ENCODE results near the gene CMSS1. TPM values are rescaled to one million over a fixed set of nuclear protein-coding genes. Genes with fewer than 3 reads are reported as not detected.

The CMSS1 gene
- total RNA-seq, 1 experiment from 2014 or later, result 70.6 TPM

- Mint-ChIP-seq H3K4me1 (peaks cover 4% of the 10 kb centered on the region; the same call in 1 of the 2 replicates), H3K4me3 (no peak overlapping the region), H3K9me3 (no peaks in the 10 kb centered on the region), H3K27ac (no peak overlapping the region), H3K27me3 (ENCODE audit: low read depth) (no peaks in the 10 kb centered on the region), H3K36me3 (no peaks in the 10 kb centered on the region)
- TF ChIP-seq NR3C1 (CRISPR knock-in tag; conservative IDR thresholded peaks at IDR 0.05; ENCODE audit: low read depth) (no peak), AFF4 (CRISPR knock-in tag; IDR thresholded peaks at IDR 0.05; ENCODE audit: borderline replicate concordance) (no peak), ZNF671 (CRISPR knock-in tag; IDR thresholded peaks at IDR 0.05) (no peak), FOXP1 (CRISPR knock-in tag; IDR thresholded peaks at IDR 0.05; ENCODE audit: borderline replicate concordance) (no peak), NFATC4 (CRISPR knock-in tag; IDR thresholded peaks at IDR 0.05) (no peak), STAT6 (CRISPR knock-in tag; conservative IDR thresholded peaks at IDR 0.05; ENCODE audit: low read depth) (no peak), ATF6 (CRISPR knock-in tag; IDR thresholded peaks at IDR 0.05) (no peak), JAZF1 (CRISPR knock-in tag; IDR thresholded peaks at IDR 0.05) (no peak), ZSCAN18 (CRISPR knock-in tag; IDR thresholded peaks at IDR 0.05) (no peak), TEAD1 (CRISPR knock-in tag; IDR thresholded peaks at IDR 0.05) (no peak), ZBTB21 (CRISPR knock-in tag; IDR thresholded peaks at IDR 0.05; ENCODE audit: borderline replicate concordance) (no peak), TP53 (CRISPR knock-in tag; IDR thresholded peaks at IDR 0.05) (no peak), NR2C2 (CRISPR knock-in tag; IDR thresholded peaks at IDR 0.05) (no peak), IRF1 (CRISPR knock-in tag; IDR thresholded peaks at IDR 0.05) (no peak), ZNF263 (CRISPR knock-in tag; IDR thresholded peaks at IDR 0.05; ENCODE audit: low read depth) (no peak)
- DNase-seq (ENCODE audit: low spot score) (no peak), ATAC-seq (no peak)
- CTCF ChIA-PET, result interaction anchor here (0.8 kb wide), 1 partner anchor 106 kb away, joined by 4 read pairs; no protein-coding TSS in a partner anchor
- POLR2A ChIA-PET, result interaction anchor here (0.7 kb wide), 1 partner anchor 110 kb away, joined by 3 read pairs; no protein-coding TSS in a partner anchor
These were observed 120.7 kb downstream of the CMSS1 start for GRCh38 chr3:99938270-99938911.
